ENCODE results near the gene GYPA.

- no peak for TF ChIP-seq POLR2AphosphoS5 (IDR thresholded peaks at IDR 0.05; ENCODE audit: low read depth, low read length)
- TF ChIP-seq, protein P1, sequence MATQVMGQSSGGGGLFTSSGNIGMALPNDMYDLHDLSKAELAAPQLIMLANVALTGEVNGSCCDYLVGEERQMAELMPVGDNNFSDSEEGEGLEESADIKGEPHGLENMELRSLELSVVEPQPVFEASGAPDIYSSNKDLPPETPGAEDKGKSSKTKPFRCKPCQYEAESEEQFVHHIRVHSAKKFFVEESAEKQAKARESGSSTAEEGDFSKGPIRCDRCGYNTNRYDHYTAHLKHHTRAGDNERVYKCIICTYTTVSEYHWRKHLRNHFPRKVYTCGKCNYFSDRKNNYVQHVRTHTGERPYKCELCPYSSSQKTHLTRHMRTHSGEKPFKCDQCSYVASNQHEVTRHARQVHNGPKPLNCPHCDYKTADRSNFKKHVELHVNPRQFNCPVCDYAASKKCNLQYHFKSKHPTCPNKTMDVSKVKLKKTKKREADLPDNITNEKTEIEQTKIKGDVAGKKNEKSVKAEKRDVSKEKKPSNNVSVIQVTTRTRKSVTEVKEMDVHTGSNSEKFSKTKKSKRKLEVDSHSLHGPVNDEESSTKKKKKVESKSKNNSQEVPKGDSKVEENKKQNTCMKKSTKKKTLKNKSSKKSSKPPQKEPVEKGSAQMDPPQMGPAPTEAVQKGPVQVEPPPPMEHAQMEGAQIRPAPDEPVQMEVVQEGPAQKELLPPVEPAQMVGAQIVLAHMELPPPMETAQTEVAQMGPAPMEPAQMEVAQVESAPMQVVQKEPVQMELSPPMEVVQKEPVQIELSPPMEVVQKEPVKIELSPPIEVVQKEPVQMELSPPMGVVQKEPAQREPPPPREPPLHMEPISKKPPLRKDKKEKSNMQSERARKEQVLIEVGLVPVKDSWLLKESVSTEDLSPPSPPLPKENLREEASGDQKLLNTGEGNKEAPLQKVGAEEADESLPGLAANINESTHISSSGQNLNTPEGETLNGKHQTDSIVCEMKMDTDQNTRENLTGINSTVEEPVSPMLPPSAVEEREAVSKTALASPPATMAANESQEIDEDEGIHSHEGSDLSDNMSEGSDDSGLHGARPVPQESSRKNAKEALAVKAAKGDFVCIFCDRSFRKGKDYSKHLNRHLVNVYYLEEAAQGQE (IDR thresholded peaks at IDR 0.05; ENCODE audit: insufficient read depth in 1 of 2, low read depth in 2 of 2, low read length in 2 of 2), result no peak
Observed at GRCh38 chr4:144176476-144176875, 36.0 kb upstream of the GYPA start.

All from PFSK-1 (cell line).